ENCODE data around the gene HTR2B.
"Not testable (repeated sequence)": the region's sequence is repeated elsewhere in the genome, so short reads cannot be mapped to it uniquely, and the experiment has no call there.

The HTR2B gene

GRCh38 chr2:231100321-231100720 lies 24.5 kb downstream of the HTR2B start:
- DNase-seq: not testable (repeated sequence)
- intact Hi-C loops (cut with DNase I): loop anchor here (10.0 kb wide), 3 partner anchors 94 to 204 kb away; partner anchors contain the start of gene ARMC9

GRCh38 chr2:231099918-231100317 lies 24.9 kb downstream of the HTR2B start:
- no peak for DNase-seq
- intact Hi-C loops (cut with DNase I): loop anchor here (10.0 kb wide), 3 partner anchors 95 to 205 kb away; partner anchors contain the start of gene ARMC9

GRCh38 chr2:231094736-231095346 lies 30.0 kb downstream of the HTR2B start:
- no peak for DNase-seq
- intact Hi-C loops (cut with DNase I): no loop called here

- intact Hi-C loops (cut with DNase I): no loop called here
- DNase-seq: no peak
These were observed 30.9 kb downstream of the HTR2B start for GRCh38 chr2:231093933-231094332.

GRCh38 chr2:231088754-231089153 lies 36.1 kb downstream of the HTR2B start:
- intact Hi-C loops (cut with DNase I): no loop called here
- no peak for DNase-seq

- no peak for DNase-seq
- intact Hi-C loops (cut with DNase I): no loop called here
These were observed 40.3 kb downstream of the HTR2B start for GRCh38 chr2:231084565-231084964.

- intact Hi-C loops (cut with DNase I): no loop called here
- DNase-seq: no peak
These were observed 55.3 kb downstream of the HTR2B start for GRCh38 chr2:231069379-231070054.

- intact Hi-C loops (cut with DNase I): no loop called here
- DNase-seq: no peak
These were observed 56.2 kb downstream of the HTR2B start for GRCh38 chr2:231068525-231069222.

- DNase-seq; intact Hi-C loops (cut with DNase I): not testable (repeated sequence)
These were observed 57.3 kb downstream of the HTR2B start for GRCh38 chr2:231067531-231067930.

GRCh38 chr2:231065966-231066365 lies 58.9 kb downstream of the HTR2B start:
- intact Hi-C loops (cut with DNase I): no loop called here

GRCh38 chr2:231063347-231063746 lies 61.5 kb downstream of the HTR2B start:
- intact Hi-C loops (cut with DNase I): no loop called here
- DNase-seq: no peak

More at GRCh38 chr2:231065966-231066365, 58.9 kb downstream of the HTR2B start:
- DNase-seq: no peak

- intact Hi-C loops (cut with DNase I): no loop called here
- DNase-seq: no peak
These were observed 62.1 kb downstream of the HTR2B start for GRCh38 chr2:231062776-231063175.

GRCh38 chr2:231059756-231060155 lies 65.1 kb downstream of the HTR2B start:
- DNase-seq: no peak
- intact Hi-C loops (cut with DNase I): loop anchor here (10.0 kb wide), 1 partner anchor 235 kb away; no protein-coding TSS in a partner anchor

- intact Hi-C loops (cut with DNase I): loop anchor here (10.0 kb wide), 1 partner anchor 234 kb away; no protein-coding TSS in a partner anchor
- no peak for DNase-seq
These were observed 65.9 kb downstream of the HTR2B start for GRCh38 chr2:231058761-231059550.
